Fibroblast of villous mesenchyme (primary cell): ENCODE results near the gene ANKRD13C. TPM values are rescaled to one million over a fixed set of nuclear protein-coding genes. Genes with fewer than 3 reads are reported as not detected.
A peak's percentile ranks its signal among the peaks of the same experiment; 100 is the strongest.
"Not testable (repeated sequence)": the region's sequence is repeated elsewhere in the genome, so short reads cannot be mapped to it uniquely, and the experiment has no call there.

Experiments
- DNase-seq: peaks from one replicate; pipeline ENCODE4 v3.0.0-alpha.2; 2010; ENCODE audit warnings: low read depth
- H3K4me3 ChIP-seq: 2 replicates; pipeline ENCODE4 v1.5.1; 2011; ENCODE audit warnings: low read depth, mild to moderate bottlenecking, low read length
- total RNA-seq: library from RNA; depleted of rRNA; stranded (reverse); fragments of >200 nt; gene quantifications from 2 replicates; pipeline ENCODE4 v1.2.3, GENCODE V29; 2012
- TF ChIP-seq, protein P1 (sequence below): IDR thresholded peaks from 2 replicates; pipeline ENCODE4 v1.5.1; 2012; ENCODE audit warnings: low read depth, mild to moderate bottlenecking, low read length; ENCODE audit not compliant: insufficient read depth

Gene ANKRD13C
- total RNA-seq, 1 donor, result 50.1 TPM

DNA sequence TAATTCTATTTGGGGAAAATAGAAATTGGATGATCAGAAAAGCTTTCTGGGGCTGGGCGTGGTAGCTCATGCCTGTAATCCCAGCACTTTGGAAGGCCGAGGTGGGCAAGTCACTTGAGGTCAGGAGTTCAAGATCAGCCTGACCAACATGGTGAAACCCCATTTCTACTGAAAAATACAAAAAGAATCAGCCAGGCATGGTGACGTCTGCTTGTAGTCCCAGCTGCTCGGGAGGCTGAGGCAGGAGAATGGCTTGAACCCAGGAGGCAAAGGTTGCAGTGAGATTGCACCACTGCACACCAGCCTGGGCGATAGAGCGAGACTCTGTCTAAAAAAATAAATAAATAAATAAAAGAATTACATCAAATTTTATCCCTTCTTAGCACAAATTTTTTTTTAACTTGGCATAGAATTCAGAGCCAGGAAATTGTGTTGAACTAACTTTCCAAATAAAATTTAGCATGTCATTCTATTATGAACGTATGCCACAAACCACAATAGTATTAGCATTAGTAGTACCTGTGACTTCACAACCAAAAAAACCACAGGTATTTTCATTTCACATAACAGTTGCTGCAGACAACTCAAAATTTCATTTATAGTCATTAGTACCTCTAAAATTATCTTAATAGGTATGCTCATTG is 4.5 kb upstream of the ANKRD13C start:
- H3K4me3 ChIP-seq, result no peak overlapping the region
- TF ChIP-seq, protein P1, sequence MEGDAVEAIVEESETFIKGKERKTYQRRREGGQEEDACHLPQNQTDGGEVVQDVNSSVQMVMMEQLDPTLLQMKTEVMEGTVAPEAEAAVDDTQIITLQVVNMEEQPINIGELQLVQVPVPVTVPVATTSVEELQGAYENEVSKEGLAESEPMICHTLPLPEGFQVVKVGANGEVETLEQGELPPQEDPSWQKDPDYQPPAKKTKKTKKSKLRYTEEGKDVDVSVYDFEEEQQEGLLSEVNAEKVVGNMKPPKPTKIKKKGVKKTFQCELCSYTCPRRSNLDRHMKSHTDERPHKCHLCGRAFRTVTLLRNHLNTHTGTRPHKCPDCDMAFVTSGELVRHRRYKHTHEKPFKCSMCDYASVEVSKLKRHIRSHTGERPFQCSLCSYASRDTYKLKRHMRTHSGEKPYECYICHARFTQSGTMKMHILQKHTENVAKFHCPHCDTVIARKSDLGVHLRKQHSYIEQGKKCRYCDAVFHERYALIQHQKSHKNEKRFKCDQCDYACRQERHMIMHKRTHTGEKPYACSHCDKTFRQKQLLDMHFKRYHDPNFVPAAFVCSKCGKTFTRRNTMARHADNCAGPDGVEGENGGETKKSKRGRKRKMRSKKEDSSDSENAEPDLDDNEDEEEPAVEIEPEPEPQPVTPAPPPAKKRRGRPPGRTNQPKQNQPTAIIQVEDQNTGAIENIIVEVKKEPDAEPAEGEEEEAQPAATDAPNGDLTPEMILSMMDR, result no peak
- no peak for DNase-seq

GRCh38 chr1:70355920-70356319 is 1.4 kb upstream of the ANKRD13C start:
- no peak overlapping the region for H3K4me3 ChIP-seq
- TF ChIP-seq, protein P1, result no peak
- peak; percentile 64 for DNase-seq

GRCh38 chr1:70355111-70355407 is 537 bp upstream of the ANKRD13C start:
- TF ChIP-seq, protein P1, result no peak
- DNase-seq, result no peak
- H3K4me3 ChIP-seq, result peak overlapping the region; percentile 96

GRCh38 chr1:70353601-70354331 is 756 bp downstream of the ANKRD13C start:
- TF ChIP-seq, protein P1, result no peak

DNA sequence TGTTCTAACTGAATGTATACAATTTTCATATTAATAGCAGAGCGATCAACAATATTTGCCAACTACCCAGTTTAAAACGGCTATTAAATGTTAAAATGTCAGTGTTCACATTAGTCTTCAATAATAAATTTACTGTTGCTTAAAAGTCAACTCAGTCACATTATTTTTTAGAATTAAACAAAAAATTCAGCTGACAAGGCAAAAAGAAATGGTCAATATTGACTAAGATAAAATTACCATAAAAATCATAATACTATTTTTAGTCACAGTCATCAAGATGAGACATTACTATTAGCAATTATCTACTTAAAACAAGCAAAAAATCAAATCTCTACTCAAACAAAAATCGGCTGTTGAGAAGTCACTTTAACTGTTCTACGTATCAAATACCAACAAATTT is 1.5 kb downstream of the ANKRD13C start:
- peak overlapping the region; percentile 96 for H3K4me3 ChIP-seq
- DNase-seq, result no peak
- TF ChIP-seq, protein P1, result no peak

More at GRCh38 chr1:70353601-70354331, 756 bp downstream of the ANKRD13C start:
- DNase-seq, result peak; percentile 57
- H3K4me3 ChIP-seq, result peak overlapping the region; percentile 96

GRCh38 chr1:70349799-70350198 is 4.7 kb downstream of the ANKRD13C start:
- H3K4me3 ChIP-seq, DNase-seq: not testable (repeated sequence)

GRCh38 chr1:70348399-70349165 is 5.9 kb downstream of the ANKRD13C start:
- TF ChIP-seq, protein P1, result no peak
- no peak for DNase-seq
- no peak overlapping the region for H3K4me3 ChIP-seq

- not testable (repeated sequence) for H3K4me3 ChIP-seq, DNase-seq
Observed at GRCh38 chr1:70339644-70340043, 14.9 kb downstream of the ANKRD13C start.
